WERI-Rb-1 (cell line): Measurements from ENCODE around the gene MGAT3.
A peak's percentile ranks its signal among the peaks of the same experiment; 100 is the strongest.

Source experiments
- DNase-seq: peaks from one replicate; pipeline ENCODE4 v3.0.0-alpha.2; 2020
- H3K27ac ChIP-seq: fragments of 250-450 bp; sonication (Bioruptor Pico); 2 replicates; pipeline ENCODE4 v1.5.1; 2020; ENCODE audit warnings: mild to moderate bottlenecking, moderate library complexity
- H3K27me3 ChIP-seq: fragments of 250-450 bp; sonication (Bioruptor Pico); 2 replicates; pipeline ENCODE4 v1.5.1; 2021; ENCODE audit warnings: mild to moderate bottlenecking, low read depth, moderate library complexity; ENCODE audit not compliant: insufficient read depth, severe bottlenecking
- H3K36me3 ChIP-seq: fragments of 250-450 bp; sonication (Bioruptor Pico); 2 replicates; pipeline ENCODE4 v1.5.1; 2020; ENCODE audit warnings: mild to moderate bottlenecking, moderate library complexity
- H3K4me3 ChIP-seq: 2 replicates; pipeline ENCODE4 v1.5.1; 2011; ENCODE audit warnings: low read depth, mild to moderate bottlenecking, control low read depth, low read length
- H3K9me3 ChIP-seq: fragments of 250-450 bp; sonication (Bioruptor Pico); 2 replicates; pipeline ENCODE4 v1.5.1; 2021; ENCODE audit warnings: mild to moderate bottlenecking, moderate library complexity; ENCODE audit not compliant: severe bottlenecking
- CTCF ChIP-seq: IDR thresholded peaks from 2 replicates; pipeline ENCODE4 v1.5.1; 2011; ENCODE audit warnings: low read depth, mild to moderate bottlenecking, control low read depth, inconsistent platforms, low read length

The MGAT3 gene

GRCh38 chr22:39489094-39490068 is 32.6 kb downstream of the MGAT3 start:
- no peak overlapping the region for H3K27ac ChIP-seq
- H3K27me3 ChIP-seq, result no peaks in the 10 kb centered on the region
- no peak overlapping the region for H3K4me3 ChIP-seq
- TF ChIP-seq CTCF, result 0 out of 2 replicates have a peak, but pooled peaks have one; percentile 8
- no peak for DNase-seq
- no peaks in the 10 kb centered on the region for H3K9me3 ChIP-seq
- peaks cover 10% of the 10 kb centered on the region for H3K36me3 ChIP-seq

GRCh38 chr22:39490135-39490798 is 33.5 kb downstream of the MGAT3 start:
- no peak overlapping the region for H3K4me3 ChIP-seq
- no peak for TF ChIP-seq CTCF
- peaks cover 10% of the 10 kb centered on the region for H3K36me3 ChIP-seq
- peak; percentile 78 for DNase-seq
- H3K27ac ChIP-seq, result no peak overlapping the region
- no peaks in the 10 kb centered on the region for H3K27me3 ChIP-seq
- no peaks in the 10 kb centered on the region for H3K9me3 ChIP-seq

- Histone ChIP-seq H3K36me3 (peaks cover 10% of the 10 kb centered on the region), H3K27me3 (no peaks in the 10 kb centered on the region), H3K9me3 (no peaks in the 10 kb centered on the region), H3K27ac (no peak overlapping the region), H3K4me3 (no peak overlapping the region)
- TF ChIP-seq CTCF, result no peak
- no peak for DNase-seq
Observed at GRCh38 chr22:39490966-39491680, 34.3 kb downstream of the MGAT3 start.

GRCh38 chr22:39491696-39492095 is 34.9 kb downstream of the MGAT3 start:
- H3K27ac ChIP-seq, result no peak overlapping the region
- DNase-seq, result no peak

GRCh38 chr22:39492186-39492585 is 35.4 kb downstream of the MGAT3 start:
- peaks cover 10% of the 10 kb centered on the region for H3K36me3 ChIP-seq
- no peak for TF ChIP-seq CTCF
- H3K27ac ChIP-seq, result no peak overlapping the region
- no peak overlapping the region for H3K4me3 ChIP-seq
- no peak for DNase-seq
- no peaks in the 10 kb centered on the region for H3K9me3 ChIP-seq
- H3K27me3 ChIP-seq, result no peaks in the 10 kb centered on the region

More at GRCh38 chr22:39491696-39492095, 34.9 kb downstream of the MGAT3 start:
- Histone ChIP-seq H3K27me3 (no peaks in the 10 kb centered on the region), H3K4me3 (no peak overlapping the region), H3K36me3 (peaks cover 10% of the 10 kb centered on the region), H3K9me3 (no peaks in the 10 kb centered on the region)
- no peak for TF ChIP-seq CTCF
